ENCODE measurements around the gene ABCA4.

DNA sequence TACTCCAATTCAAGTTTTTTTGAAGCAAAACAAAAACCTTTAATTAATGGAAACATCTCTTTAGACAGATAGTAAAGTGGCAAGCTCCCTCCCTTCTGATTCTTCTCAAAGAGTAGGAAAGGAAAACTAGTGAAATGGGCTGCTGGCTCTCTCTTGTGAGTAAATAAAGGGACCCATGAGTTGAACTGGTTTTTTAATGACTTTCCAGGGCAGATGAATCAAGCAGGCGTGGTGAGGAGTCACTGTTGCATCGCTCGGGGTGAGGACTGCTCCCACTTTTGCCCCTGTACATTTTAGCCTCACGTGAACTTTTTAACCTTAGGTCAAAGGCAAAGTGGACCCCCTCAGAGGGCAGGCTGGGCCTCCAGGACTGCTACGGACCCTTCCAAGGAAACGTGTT lies 64.8 kb downstream of the ABCA4 start:
- TF ChIP-seq, protein P1, sequence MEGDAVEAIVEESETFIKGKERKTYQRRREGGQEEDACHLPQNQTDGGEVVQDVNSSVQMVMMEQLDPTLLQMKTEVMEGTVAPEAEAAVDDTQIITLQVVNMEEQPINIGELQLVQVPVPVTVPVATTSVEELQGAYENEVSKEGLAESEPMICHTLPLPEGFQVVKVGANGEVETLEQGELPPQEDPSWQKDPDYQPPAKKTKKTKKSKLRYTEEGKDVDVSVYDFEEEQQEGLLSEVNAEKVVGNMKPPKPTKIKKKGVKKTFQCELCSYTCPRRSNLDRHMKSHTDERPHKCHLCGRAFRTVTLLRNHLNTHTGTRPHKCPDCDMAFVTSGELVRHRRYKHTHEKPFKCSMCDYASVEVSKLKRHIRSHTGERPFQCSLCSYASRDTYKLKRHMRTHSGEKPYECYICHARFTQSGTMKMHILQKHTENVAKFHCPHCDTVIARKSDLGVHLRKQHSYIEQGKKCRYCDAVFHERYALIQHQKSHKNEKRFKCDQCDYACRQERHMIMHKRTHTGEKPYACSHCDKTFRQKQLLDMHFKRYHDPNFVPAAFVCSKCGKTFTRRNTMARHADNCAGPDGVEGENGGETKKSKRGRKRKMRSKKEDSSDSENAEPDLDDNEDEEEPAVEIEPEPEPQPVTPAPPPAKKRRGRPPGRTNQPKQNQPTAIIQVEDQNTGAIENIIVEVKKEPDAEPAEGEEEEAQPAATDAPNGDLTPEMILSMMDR (IDR thresholded peaks at IDR 0.05), result no peak
- TF ChIP-seq POLR2AphosphoS5 (IDR thresholded peaks at IDR 0.05; ENCODE audit: low read depth, low read length), result no peak
- TF ChIP-seq TCF7L2 (IDR thresholded peaks at IDR 0.05; ENCODE audit: low read depth, low read length), result no peak
- TF ChIP-seq, protein P2, sequence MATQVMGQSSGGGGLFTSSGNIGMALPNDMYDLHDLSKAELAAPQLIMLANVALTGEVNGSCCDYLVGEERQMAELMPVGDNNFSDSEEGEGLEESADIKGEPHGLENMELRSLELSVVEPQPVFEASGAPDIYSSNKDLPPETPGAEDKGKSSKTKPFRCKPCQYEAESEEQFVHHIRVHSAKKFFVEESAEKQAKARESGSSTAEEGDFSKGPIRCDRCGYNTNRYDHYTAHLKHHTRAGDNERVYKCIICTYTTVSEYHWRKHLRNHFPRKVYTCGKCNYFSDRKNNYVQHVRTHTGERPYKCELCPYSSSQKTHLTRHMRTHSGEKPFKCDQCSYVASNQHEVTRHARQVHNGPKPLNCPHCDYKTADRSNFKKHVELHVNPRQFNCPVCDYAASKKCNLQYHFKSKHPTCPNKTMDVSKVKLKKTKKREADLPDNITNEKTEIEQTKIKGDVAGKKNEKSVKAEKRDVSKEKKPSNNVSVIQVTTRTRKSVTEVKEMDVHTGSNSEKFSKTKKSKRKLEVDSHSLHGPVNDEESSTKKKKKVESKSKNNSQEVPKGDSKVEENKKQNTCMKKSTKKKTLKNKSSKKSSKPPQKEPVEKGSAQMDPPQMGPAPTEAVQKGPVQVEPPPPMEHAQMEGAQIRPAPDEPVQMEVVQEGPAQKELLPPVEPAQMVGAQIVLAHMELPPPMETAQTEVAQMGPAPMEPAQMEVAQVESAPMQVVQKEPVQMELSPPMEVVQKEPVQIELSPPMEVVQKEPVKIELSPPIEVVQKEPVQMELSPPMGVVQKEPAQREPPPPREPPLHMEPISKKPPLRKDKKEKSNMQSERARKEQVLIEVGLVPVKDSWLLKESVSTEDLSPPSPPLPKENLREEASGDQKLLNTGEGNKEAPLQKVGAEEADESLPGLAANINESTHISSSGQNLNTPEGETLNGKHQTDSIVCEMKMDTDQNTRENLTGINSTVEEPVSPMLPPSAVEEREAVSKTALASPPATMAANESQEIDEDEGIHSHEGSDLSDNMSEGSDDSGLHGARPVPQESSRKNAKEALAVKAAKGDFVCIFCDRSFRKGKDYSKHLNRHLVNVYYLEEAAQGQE (IDR thresholded peaks at IDR 0.05; ENCODE audit: insufficient read depth in 1 of 2, low read depth in 2 of 2, low read length in 1 of 2), result no peak
- TF ChIP-seq SIN3A (IDR thresholded peaks at IDR 0.05; ENCODE audit: borderline replicate concordance, insufficient read depth, low read depth, low read length), result no peak

Data from Panc1 (cell line).